ENCODE results near the gene TTC8. TPM values are rescaled to one million over a fixed set of nuclear protein-coding genes. Genes with fewer than 3 reads are reported as not detected.
"Not testable (repeated sequence)": the region's sequence is repeated elsewhere in the genome, so short reads cannot be mapped to it uniquely, and the experiment has no call there.

Gene TTC8
- polyA plus RNA-seq, 1 of the 3 experiments (the other 2 are of a cell fraction): 51.6 TPM

GRCh38 chr14:88856786-88857366, 32.4 kb downstream of the TTC8 start:
- no peak for DNase-seq
- no peaks in the 10 kb centered on the region for H3K9me3 ChIP-seq
- H2AFZ ChIP-seq (ENCODE audit: low read depth): no peak overlapping the region
- POLR2A ChIA-PET: interaction anchor here (2.4 kb wide), 1 partner anchor 32 kb away, joined by 16 read pairs; the partner anchor contains the start of gene TTC8
- H3F3A ChIP-seq (replicated peaks; ENCODE audit: insufficient read depth): peaks cover 2% of the 10 kb centered on the region
- no peaks in the 10 kb centered on the region for H3K79me2 ChIP-seq (ENCODE audit: insufficient read depth)
- H3K4me3 ChIP-seq (ENCODE audit: low read depth in 2 of 2, low read length in 1 of 2): no peak overlapping the region
- H3K9me2 ChIP-seq: no peaks in the 10 kb centered on the region
- H3K27me3 ChIP-seq (ENCODE audit: insufficient read depth): no peaks in the 10 kb centered on the region
- H3K9ac ChIP-seq: no peak overlapping the region
- 100% methylated on average over 1 of the region's 1 CpG for WGBS (ENCODE audit: low lambda C conversion rate)
- H3K36me3 ChIP-seq (replicated peaks in 1 of 2; ENCODE audit: control insufficient read depth in 1 of 2, insufficient read depth in 2 of 2, low read length in 1 of 2): peaks cover 26 to 59% of the 10 kb centered on the region in 2 experiments
- H3K4me2 ChIP-seq: no peak overlapping the region
- CTCF ChIA-PET: interaction anchor here (1.0 to 2.0 kb wide), 6 partner anchors 11 to 302 kb away, joined by 3 to 9 read pairs (median 4); partner anchors contain the start of genes EML5 and PTPN21
- H3K27ac ChIP-seq (ENCODE audit: low read depth in 2 of 2, low read length in 1 of 2): peak overlapping the region in 1 of 2 experiments; percentile 86; a peak in 2 of 4 replicates
- H4K20me1 ChIP-seq (ENCODE audit: insufficient read depth): no peaks in the 10 kb centered on the region
- peaks cover 0 to 34% of the 10 kb centered on the region in 2 experiments; a peak in 2 of 4 replicates for H3K4me1 ChIP-seq (ENCODE audit: control insufficient read depth in 1 of 2, insufficient read depth in 2 of 2, low read depth in 1 of 2, low read length in 1 of 2)
- TF ChIP-seq GATA2 (CRISPR knock-in tag; IDR thresholded peaks at IDR 0.05) (no peak), PBX3 (IDR thresholded peaks at IDR 0.05) (no peak), EP300 (IDR thresholded peaks at IDR 0.05; ENCODE audit: borderline replicate concordance in 1 of 2, low read depth in 1 of 2, low read length in 1 of 2) (no peak), RXRA (IDR thresholded peaks at IDR 0.05; ENCODE audit: borderline replicate concordance, low read depth) (no peak), YY1 (IDR thresholded peaks at IDR 0.05; ENCODE audit: low read depth) (no peak), FOXM1 (IDR thresholded peaks at IDR 0.05; ENCODE audit: low read depth) (no peak), TCF12 (IDR thresholded peaks at IDR 0.05) (no peak), TEAD4 (IDR thresholded peaks at IDR 0.05; ENCODE audit: borderline replicate concordance, insufficient read depth) (no peak), CTCF (IDR thresholded peaks at IDR 0.05) (no peak), CHD2 (IDR thresholded peaks at IDR 0.05; ENCODE audit: low read length, partially characterized antibody) (no peak), USF1 (IDR thresholded peaks at IDR 0.05; ENCODE audit: borderline replicate concordance, low read depth) (no peak), SMC3 (IDR thresholded peaks at IDR 0.05; ENCODE audit: low read depth, low read length) (no peak), SIN3A (IDR thresholded peaks at IDR 0.05; ENCODE audit: borderline replicate concordance, low read depth, low read length) (no peak)
- TF ChIP-seq, protein P1, sequence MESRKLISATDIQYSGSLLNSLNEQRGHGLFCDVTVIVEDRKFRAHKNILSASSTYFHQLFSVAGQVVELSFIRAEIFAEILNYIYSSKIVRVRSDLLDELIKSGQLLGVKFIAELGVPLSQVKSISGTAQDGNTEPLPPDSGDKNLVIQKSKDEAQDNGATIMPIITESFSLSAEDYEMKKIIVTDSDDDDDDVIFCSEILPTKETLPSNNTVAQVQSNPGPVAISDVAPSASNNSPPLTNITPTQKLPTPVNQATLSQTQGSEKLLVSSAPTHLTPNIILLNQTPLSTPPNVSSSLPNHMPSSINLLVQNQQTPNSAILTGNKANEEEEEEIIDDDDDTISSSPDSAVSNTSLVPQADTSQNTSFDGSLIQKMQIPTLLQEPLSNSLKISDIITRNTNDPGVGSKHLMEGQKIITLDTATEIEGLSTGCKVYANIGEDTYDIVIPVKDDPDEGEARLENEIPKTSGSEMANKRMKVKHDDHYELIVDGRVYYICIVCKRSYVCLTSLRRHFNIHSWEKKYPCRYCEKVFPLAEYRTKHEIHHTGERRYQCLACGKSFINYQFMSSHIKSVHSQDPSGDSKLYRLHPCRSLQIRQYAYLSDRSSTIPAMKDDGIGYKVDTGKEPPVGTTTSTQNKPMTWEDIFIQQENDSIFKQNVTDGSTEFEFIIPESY (IDR thresholded peaks at IDR 0.05; ENCODE audit: borderline replicate concordance, low read depth): no peak
- TF ChIP-seq, protein P2, sequence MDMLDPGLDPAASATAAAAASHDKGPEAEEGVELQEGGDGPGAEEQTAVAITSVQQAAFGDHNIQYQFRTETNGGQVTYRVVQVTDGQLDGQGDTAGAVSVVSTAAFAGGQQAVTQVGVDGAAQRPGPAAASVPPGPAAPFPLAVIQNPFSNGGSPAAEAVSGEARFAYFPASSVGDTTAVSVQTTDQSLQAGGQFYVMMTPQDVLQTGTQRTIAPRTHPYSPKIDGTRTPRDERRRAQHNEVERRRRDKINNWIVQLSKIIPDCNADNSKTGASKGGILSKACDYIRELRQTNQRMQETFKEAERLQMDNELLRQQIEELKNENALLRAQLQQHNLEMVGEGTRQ (IDR thresholded peaks at IDR 0.05; ENCODE audit: borderline replicate concordance, low read depth, low read length): no peak

DNA sequence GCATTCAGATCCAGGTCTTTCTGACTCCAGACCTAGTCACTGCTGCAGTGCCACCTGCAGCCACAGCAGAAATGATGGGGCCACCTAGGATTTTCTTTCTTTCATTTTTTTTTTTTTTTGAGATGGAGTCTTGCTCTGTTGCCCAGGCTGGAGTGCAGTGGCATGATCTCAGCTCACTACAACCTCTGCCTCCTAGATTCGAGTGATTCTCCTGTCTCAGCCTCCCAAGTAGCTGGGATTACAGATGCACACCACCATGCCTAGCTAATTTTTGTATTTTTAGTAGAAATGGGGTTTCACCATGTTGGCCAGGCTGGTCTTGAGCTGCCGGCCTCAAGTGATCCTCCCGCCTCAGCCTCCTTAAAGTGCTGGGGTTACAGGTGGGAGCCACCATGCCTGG, 33.4 kb downstream of the TTC8 start:
- not testable (repeated sequence) for H3F3A ChIP-seq (replicated peaks; ENCODE audit: insufficient read depth); H3K4me3 ChIP-seq (ENCODE audit: low read depth in 2 of 2, low read length in 1 of 2); H3K4me2 ChIP-seq; H3K9me2 ChIP-seq; H3K9me3 ChIP-seq; H3K79me2 ChIP-seq (ENCODE audit: insufficient read depth); DNase-seq; H3K9ac ChIP-seq; H3K27ac ChIP-seq (ENCODE audit: low read depth in 2 of 2, low read length in 1 of 2); H2AFZ ChIP-seq (ENCODE audit: low read depth); H4K20me1 ChIP-seq (ENCODE audit: insufficient read depth); H3K27me3 ChIP-seq (ENCODE audit: insufficient read depth)
- ChIA-PET POLR2A (interaction anchor here (0.6 to 2.4 kb wide), 2 partner anchors 33 to 34 kb away, joined by 3 to 16 read pairs; partner anchors contain the start of gene TTC8), CTCF (interaction anchor here (0.6 to 1.4 kb wide), 2 partner anchors 149 to 495 kb away, joined by 3 read pairs; no protein-coding TSS in a partner anchor)
- Histone ChIP-seq H3K4me1 (ENCODE audit: control insufficient read depth in 1 of 2, insufficient read depth in 2 of 2, low read depth in 1 of 2, low read length in 1 of 2) (peaks cover 0 to 28% of the 10 kb centered on the region in 2 experiments; a peak in 2 of 4 replicates), H3K36me3 (replicated peaks in 1 of 2; ENCODE audit: control insufficient read depth in 1 of 2, insufficient read depth in 2 of 2, low read length in 1 of 2) (peaks cover 26 to 61% of the 10 kb centered on the region in 2 experiments)
- 98% methylated on average over 3 of the region's 3 CpGs for WGBS (ENCODE audit: low lambda C conversion rate)

Data from SK-N-SH (cell line).